Uterus (tissue), 4 donors: ENCODE measurements around the gene GNG7. TPM values are rescaled to one million over a fixed set of nuclear protein-coding genes. Genes with fewer than 3 reads are reported as not detected.
"Not testable (repeated sequence)": the region's sequence is repeated elsewhere in the genome, so short reads cannot be mapped to it uniquely, and the experiment has no call there.

Experiments used
- DNase-seq, 2 donors: peaks; one replicate each; pipeline ENCODE4 v3.0.0-alpha.2; 2019 to 2020
- H3K27ac ChIP-seq, 2 donors: fragments of 200-600 bp; sonication (generic); 1 replicate in 1 of 2; 2 replicates in 1 of 2; pipeline ENCODE4 v1.5.1; 2016 to 2018
- H3K27me3 ChIP-seq, 2 donors: fragments of 200-600 bp; sonication (generic); one replicate each; pipeline ENCODE4 v1.5.1; 2018 to 2019; ENCODE audit warnings: control low read depth in 1 of 2
- H3K36me3 ChIP-seq, 2 donors: fragments of 200-600 bp; sonication (generic); one replicate each; pipeline ENCODE4 v1.5.1; 2019; ENCODE audit warnings: control low read depth in 1 of 2
- H3K4me1 ChIP-seq, 2 donors: fragments of 200-600 bp; sonication (generic); one replicate each; pipeline ENCODE4 v1.5.1; 2018 to 2019; ENCODE audit warnings: control low read depth in 1 of 2
- H3K4me3 ChIP-seq, 2 donors: fragments of 200-600 bp; sonication (generic); 1 replicate in 1 of 2; 2 replicates in 1 of 2; pipeline ENCODE4 v1.5.1; 2018 to 2019; ENCODE audit warnings: mild to moderate bottlenecking in 1 of 2
- H3K9me3 ChIP-seq, 2 donors: fragments of 200-600 bp; sonication (generic); one replicate each; pipeline ENCODE4 v1.5.1; 2019; ENCODE audit warnings: control low read depth in 1 of 2
- CTCF ChIP-seq, 4 experiments: fragments of 200-600 bp in 2 of 4; fragments of 450-650 bp in 2 of 4; sonication (generic) in 2 of 4; IDR thresholded peaks; one replicate each; pipeline ENCODE4 v1.5.1; 2016 to 2019; ENCODE audit warnings: antibody characterized with exemption in 4 of 4, mild to moderate bottlenecking in 2 of 4, moderate library complexity in 1 of 4
- POLR2A ChIP-seq, 2 donors: fragments of 450-650 bp; IDR thresholded peaks; one replicate each; pipeline ENCODE4 v1.6.1; 2016; ENCODE audit warnings: antibody characterized with exemption in 2 of 2, mild to moderate bottlenecking in 1 of 2, moderate library complexity in 1 of 2
- intact Hi-C: fragments of 100-400 bp; cut with DNase I; formaldehyde crosslinking; loops from one replicate; pipeline ENCODE4 v1.15.1; 2023; ENCODE audit warnings: low total_unique reads
- total RNA-seq, 4 donors: library from RNA; depleted of rRNA in 3 of 4; stranded (reverse); fragments of >200 nt in 3 of 4; gene quantifications; one replicate each; pipeline versions ENCODE4 v1.1.0 to v1.2.4, GENCODE V29; 2014 to 2023
- donor health status: DM: yes; HTN: yes; CAD: no.

Gene GNG7
- total RNA-seq, 4 donors from 2014 or later, result 0.88 to 11.1 (median 3.2) TPM

DNA sequence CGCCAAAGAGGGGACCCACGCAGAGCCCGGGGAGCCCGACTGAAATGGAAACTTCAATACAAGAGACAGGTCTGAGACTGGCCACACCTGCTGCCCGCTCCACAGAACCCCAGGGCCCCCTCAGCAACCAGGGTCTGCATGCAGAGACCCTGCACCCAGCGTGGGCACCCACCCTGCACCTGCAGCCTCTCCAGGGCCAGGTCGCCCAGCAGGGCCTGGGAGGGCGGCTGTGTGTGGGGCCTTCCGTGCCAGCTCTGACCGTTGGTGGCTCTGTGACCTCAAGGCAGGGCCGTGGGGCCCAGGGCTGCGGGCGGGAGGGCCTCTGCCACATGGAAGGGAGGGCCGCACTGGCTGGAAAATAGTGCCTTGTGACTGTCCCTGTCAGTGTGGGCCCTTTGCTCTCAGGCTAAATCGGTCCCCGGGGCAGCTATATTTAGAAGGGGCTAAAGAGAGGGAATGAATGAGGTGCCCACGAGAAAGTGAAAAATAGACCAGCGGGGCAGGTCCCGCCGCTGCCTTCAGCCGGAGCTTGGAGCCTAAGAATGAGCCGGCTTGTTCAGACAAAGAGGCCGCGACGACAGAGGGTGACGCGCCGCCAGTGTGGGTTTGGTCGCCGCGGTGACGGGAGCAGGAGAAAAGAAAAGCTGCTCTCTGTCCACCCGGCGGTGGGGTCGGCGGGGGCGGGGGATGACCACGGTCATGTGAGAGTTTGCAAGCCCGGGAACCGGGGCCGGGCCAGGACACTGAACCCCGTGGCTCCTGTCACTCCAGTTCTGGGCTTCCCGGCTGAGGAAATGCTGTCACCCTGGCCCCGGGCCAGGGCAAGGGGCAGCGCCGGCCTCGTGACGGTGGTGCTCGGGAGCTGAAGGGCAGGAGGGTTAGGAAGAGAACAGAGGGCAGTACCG is 156.1 kb downstream of the GNG7 start:
- Histone ChIP-seq H3K4me3 (no peak overlapping the region), H3K9me3 (no peaks in the 10 kb centered on the region), H3K36me3 (no peaks in the 10 kb centered on the region), H3K4me1 (peaks cover 0 to 11% of the 10 kb centered on the region in 2 donors), H3K27me3 (no peaks in the 10 kb centered on the region), H3K27ac (peak overlapping the region; percentile 42 to 65)
- intact Hi-C loops, result no loop called here
- peak; percentile 60 to 66 for DNase-seq
- no peak for TF ChIP-seq CTCF (IDR thresholded peaks at IDR 0.05)

DNA sequence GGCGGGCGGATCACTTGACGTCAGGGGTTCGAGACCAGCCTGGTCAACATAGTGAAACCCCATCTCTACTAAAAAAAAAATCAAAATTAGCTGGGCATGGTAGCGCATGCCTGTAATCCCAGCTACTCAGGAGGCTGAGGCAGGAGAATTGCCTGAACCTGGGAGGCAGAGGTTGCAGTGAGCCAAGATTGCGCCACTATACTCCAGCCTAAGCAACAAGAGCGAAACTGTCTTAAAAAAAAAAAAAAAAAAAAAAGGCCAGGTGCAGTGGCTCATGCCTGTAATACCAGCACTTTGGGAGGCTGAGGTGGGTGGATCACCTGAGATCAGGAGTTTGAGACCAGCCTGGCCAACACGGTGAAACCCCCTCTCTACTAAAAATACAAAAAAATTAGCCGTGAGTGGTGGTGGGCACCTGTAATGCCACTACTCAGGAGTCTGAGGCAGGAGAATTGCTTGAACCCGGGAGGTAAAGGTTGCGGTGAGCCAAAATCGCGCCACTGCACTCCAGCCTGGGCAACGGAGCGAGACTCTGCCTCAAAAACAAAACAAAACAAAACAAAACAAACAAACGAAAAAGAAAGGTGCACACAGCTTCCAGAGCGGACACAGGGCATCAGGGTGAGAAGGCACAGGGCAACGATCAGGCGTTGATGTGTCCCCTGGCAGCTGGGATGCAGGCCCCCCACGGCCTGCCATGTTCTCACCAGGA is 156.9 kb downstream of the GNG7 start:
- H3K9me3 ChIP-seq, H3K36me3 ChIP-seq, H3K4me3 ChIP-seq, H3K27me3 ChIP-seq, intact Hi-C loops, DNase-seq: not testable (repeated sequence)
- H3K4me1 ChIP-seq, result peaks cover 0 to 15% of the 10 kb centered on the region in 2 donors
- peak overlapping the region; percentile 80 to 91 for H3K27ac ChIP-seq

GRCh38 chr19:2544576-2545415 is 157.7 kb downstream of the GNG7 start:
- no peaks in the 10 kb centered on the region for H3K27me3 ChIP-seq
- intact Hi-C loops, result loop anchor here (5.0 kb wide), 1 partner anchor 67 kb away; the partner anchor contains the start of gene GADD45B
- H3K4me1 ChIP-seq, result peaks cover 0 to 19% of the 10 kb centered on the region in 2 donors
- H3K4me3 ChIP-seq, result no peak overlapping the region
- peak overlapping the region; percentile 80 to 91 for H3K27ac ChIP-seq
- no peaks in the 10 kb centered on the region for H3K9me3 ChIP-seq
- no peak for DNase-seq
- no peaks in the 10 kb centered on the region for H3K36me3 ChIP-seq
- TF ChIP-seq POLR2A (IDR thresholded peaks at IDR 0.05), result no peak
- TF ChIP-seq CTCF (IDR thresholded peaks at IDR 0.05), result no peak

DNA sequence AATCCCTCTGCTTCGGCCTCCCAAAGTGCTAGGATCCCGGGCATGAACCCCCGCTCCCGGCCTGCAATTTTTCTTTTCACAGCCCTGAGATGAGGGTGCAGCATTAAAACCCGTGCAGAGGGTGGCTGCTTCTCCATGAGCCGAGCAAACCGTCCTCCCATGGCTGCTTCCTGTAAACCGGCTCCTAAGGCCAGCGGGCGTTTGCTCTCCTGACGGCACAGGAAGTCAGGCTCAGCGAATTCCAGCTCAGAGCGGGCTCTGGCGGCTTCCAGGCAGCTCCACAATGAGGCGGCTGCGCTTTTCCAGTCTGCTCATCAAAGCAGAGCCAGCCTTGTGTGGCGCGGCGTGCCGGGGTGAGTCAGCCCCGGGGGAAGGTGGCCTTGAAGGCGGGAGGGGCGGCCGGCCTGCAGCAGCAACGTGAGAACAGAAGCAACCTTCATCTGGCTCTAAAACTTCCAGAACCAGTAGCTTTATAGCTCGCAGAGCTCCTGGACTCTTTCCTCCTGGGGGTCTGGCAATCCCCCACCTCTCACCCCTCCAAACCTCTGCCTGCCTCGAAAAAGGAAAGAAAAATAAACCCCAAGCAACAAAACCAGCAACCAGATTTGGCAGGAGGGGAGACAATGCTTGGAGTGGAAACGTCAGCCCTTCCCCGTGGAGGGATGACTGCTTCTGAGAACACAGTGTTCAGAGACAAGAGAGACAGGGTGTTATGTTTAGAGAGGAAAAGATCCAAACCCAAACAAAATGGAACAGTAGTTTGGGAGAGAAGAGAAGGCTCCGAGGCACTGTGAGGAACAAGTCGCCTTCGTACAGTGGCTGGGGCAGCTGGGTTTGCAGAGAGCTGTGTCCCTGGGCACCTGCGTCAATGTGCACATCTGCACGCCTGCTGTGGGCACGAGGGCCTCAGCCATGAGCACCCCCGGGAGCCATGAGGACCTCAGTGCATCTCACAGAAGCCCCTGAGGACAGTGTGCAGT is 158.7 kb downstream of the GNG7 start:
- Histone ChIP-seq H3K4me1 (peaks cover 0 to 19% of the 10 kb centered on the region in 2 donors), H3K9me3 (no peaks in the 10 kb centered on the region), H3K4me3 (peak overlapping the region in 1 of 2 donors; percentile 0), H3K36me3 (no peaks in the 10 kb centered on the region), H3K27me3 (no peaks in the 10 kb centered on the region), H3K27ac (peak overlapping the region; percentile 80 to 91)
- peak; percentile 46 to 54 for TF ChIP-seq POLR2A (IDR thresholded peaks at IDR 0.05)
- peak; percentile 26 to 42 (median 33) for TF ChIP-seq CTCF (IDR thresholded peaks at IDR 0.05)
- DNase-seq, result peak; percentile 91 to 93
- intact Hi-C loops, result loop anchor here (5.0 kb wide), 1 partner anchor 66 kb away; the partner anchor contains the start of gene GADD45B

DNA sequence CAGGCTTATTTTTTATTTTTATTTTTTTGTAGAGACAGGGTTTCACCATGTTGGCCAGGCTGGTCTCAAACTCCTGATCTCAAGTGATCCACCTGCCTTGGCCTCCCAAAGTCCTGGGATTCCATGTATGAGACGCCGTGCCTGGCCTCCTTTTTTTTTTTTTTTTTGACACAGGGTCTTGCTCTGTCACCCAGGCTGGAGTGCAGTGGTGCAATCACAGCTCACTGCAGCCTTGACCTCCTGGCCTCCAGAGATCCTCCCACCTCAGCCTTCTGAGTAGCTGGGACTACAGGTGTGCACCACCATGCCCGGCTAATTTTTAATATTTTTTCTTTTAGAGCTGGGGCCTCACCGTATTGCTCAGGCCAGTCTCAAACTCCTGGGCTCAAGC is 159.4 kb downstream of the GNG7 start:
- DNase-seq, H3K27me3 ChIP-seq, H3K9me3 ChIP-seq, H3K36me3 ChIP-seq: not testable (repeated sequence)
- peak overlapping the region in 1 of 2 donors; percentile 0 for H3K4me3 ChIP-seq
- intact Hi-C loops, result loop anchor here (5.0 kb wide), 1 partner anchor 66 kb away; the partner anchor contains the start of gene GADD45B
- peak overlapping the region; percentile 80 to 91 for H3K27ac ChIP-seq
- H3K4me1 ChIP-seq, result peaks cover 0 to 19% of the 10 kb centered on the region in 2 donors
